Measurements from ENCODE around the gene JAKMIP3. TPM values are rescaled to one million over a fixed set of nuclear protein-coding genes. Genes with fewer than 3 reads are reported as not detected.

Gene JAKMIP3
- total and polyA plus RNA-seq, 10 of the 15 experiments (the other 5 are each of a cell fraction or from before 2014, with no cell fraction given): 0.01 TPM; not detected in 7

DNA sequence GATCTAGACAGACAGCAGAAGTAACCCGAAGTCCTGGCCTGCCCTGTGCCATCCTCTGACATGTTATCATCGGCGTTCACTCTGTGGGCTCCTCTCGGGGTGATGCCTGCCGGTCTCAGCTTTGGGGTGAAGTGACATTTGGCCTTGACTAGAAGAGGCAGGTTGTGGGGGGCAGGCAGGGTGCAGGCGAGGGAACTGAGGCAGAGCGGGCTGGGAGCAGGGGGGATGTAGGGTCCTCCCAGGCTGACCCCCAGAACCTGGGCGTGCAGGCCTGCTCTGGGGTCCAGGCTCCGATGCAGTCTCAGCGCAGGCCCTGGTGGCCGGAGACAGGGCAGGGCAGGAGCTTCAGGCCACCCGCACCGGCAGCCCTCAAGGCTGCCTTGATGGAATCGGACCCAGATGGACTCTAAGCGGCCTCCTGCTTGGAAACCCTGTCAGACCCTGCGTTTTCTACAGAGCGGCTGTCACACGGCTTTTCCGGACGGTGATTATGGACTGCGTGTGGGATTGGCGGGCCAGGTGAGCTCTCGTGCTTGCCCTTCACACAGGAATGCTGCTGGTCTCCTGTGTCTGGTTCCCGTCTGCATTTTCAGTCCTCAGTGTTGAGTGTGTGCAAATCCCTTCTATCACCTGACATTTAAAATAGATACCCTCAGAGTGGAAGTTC lies 842 bp upstream of the JAKMIP3 start:
- H3K4me3 ChIP-seq: no peak overlapping the region
- DNase-seq (ENCODE audit: low read depth, low spot score) (no peak), ATAC-seq (no peak), FAIRE-seq (no peak)
- intact Hi-C loops (cut with micrococcal nuclease; ENCODE audit: unreplicated experiment): no loop called here
- 59% methylated on average over 22 of the region's 24 CpGs for WGBS (ENCODE audit: insufficient coverage, insufficient replicate concordance, low lambda C conversion rate, missing lambda C conversion rate)
- TF ChIP-seq TCF12 (IDR thresholded peaks at IDR 0.05; ENCODE audit: low read depth, low read length) (no peak), WRNIP1 (IDR thresholded peaks at IDR 0.05; ENCODE audit: borderline replicate concordance, low read depth, low read length) (no peak), RUNX3 (IDR thresholded peaks at IDR 0.05; ENCODE audit: low read length) (no peak), SIN3A (IDR thresholded peaks at IDR 0.05; ENCODE audit: low read depth, low read length) (no peak), CREM (IDR thresholded peaks at IDR 0.05; ENCODE audit: low read depth) (no peak), MYC (IDR thresholded peaks at IDR 0.05; ENCODE audit: insufficient read depth, insufficient read length, insufficient replicate concordance, low read length, severe bottlenecking) (no peak), PKNOX1 (IDR thresholded peaks at IDR 0.05) (no peak), PML (IDR thresholded peaks at IDR 0.05; ENCODE audit: low read length) (no peak), NFYB (IDR thresholded peaks at IDR 0.05; ENCODE audit: insufficient read depth, low read depth, low read length) (no peak), SIX5 (IDR thresholded peaks at IDR 0.05; ENCODE audit: low read depth, low read length, severe bottlenecking) (no peak), NFXL1 (IDR thresholded peaks at IDR 0.05; ENCODE audit: borderline replicate concordance) (no peak), RAD21 (IDR thresholded peaks at IDR 0.05; ENCODE audit: insufficient read depth, low read depth, low read length) (no peak), FOXM1 (IDR thresholded peaks at IDR 0.05; ENCODE audit: low read depth, low read length) (no peak), SP1 (IDR thresholded peaks at IDR 0.05; ENCODE audit: low read depth, low read length) (no peak), TCF7 (IDR thresholded peaks at IDR 0.05; ENCODE audit: borderline replicate concordance) (no peak)
- no peaks in the 10 kb centered on the region for H3K79me2 ChIP-seq (ENCODE audit: control insufficient read depth, insufficient read depth, low read length)
- H3K4me1 ChIP-seq (ENCODE audit: control insufficient read depth, insufficient read depth, low read length): no peaks in the 10 kb centered on the region
- H3K9ac ChIP-seq (ENCODE audit: control insufficient read depth, insufficient read depth, low read length): no peak overlapping the region
- no peaks in the 10 kb centered on the region; a peak in 1 of 4 replicates for H3K27me3 ChIP-seq (replicated peaks in 1 of 2; ENCODE audit: control insufficient read depth in 2 of 2, insufficient read depth in 2 of 2, low read length in 1 of 2)
- H3K9me3 ChIP-seq (replicated peaks; ENCODE audit: control insufficient read depth, insufficient read depth, low read length): no peaks in the 10 kb centered on the region
- H3K36me3 ChIP-seq (ENCODE audit: control insufficient read depth in 2 of 2, insufficient read depth in 2 of 2, low read length in 1 of 2): no peaks in the 10 kb centered on the region
- CTCF ChIA-PET: no interaction called here
- SMC1A ChIA-PET (ENCODE audit: uncharacterized antibody, unreplicated experiment): no interaction called here
- H3K27ac ChIP-seq (ENCODE audit: control insufficient read depth, insufficient read depth): no peak overlapping the region
- H3K4me2 ChIP-seq (ENCODE audit: control insufficient read depth, insufficient read depth): no peak overlapping the region
- H2AFZ ChIP-seq (ENCODE audit: control insufficient read depth, low read depth, low read length): no peak overlapping the region
- no TSS peak for BruUV-seq (replicated peaks)
- no peaks in the 10 kb centered on the region for H4K20me1 ChIP-seq (ENCODE audit: control insufficient read depth, insufficient read depth)
- RAD21 ChIA-PET (ENCODE audit: unreplicated experiment): no interaction called here
- POLR2A ChIA-PET: no interaction called here
- in situ Hi-C loops (cut with MboI): no loop called here

Measured in GM12878 (cell line).